NCI-H1436 treated with DMSO at 0.1 percent for 48 hours (cell line): ENCODE data around the gene LARP4B.

Experiments used
- DNase-seq: peaks from one replicate; lab custom pipeline; 2025; lab: John Stamatoyannopoulos, UW

Gene LARP4B

GRCh38 chr10:931326-932318 is at the start of gene LARP4B:
Gene LARP4B, minus strand, starts transcription at chr10:931705. Its CDS starts 45,984 bp downstream, at chr10:885721.
- DNase-seq = peak; percentile 78

DNA sequence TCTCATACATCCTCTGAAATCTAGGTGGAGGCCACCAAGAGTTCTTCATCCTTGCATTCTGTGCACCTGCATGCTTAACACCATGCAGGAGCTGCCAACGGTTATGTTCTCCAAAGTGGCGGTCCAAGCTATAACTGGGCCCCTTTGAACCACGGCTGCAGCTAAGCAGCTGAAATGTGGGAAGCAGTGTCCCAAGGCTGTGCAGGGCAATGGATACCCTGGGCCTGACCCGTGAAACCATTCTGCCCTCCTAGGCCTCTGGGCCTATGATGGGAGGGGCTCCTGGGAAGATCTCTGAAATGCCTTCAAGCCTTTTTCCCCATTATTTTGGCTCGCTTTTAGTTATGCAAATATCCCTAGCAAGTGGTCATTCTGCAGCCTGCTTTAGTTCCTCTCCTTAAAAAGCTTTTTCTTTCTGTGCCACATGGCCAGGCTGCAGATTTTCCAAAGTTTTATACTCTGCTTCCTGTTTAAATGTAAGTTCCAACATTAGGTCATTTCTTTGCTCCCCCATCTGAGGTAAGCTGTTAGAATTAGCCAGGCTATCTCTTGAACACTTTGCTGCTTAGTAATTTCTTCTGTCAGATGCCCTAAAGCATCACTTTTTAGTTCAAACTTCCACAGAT is 49.1 kb upstream of the LARP4B start:
- DNase-seq = no peak

GRCh38 chr10:978826-979421 is 47.4 kb upstream of the LARP4B start:
- no peak for DNase-seq

DNA sequence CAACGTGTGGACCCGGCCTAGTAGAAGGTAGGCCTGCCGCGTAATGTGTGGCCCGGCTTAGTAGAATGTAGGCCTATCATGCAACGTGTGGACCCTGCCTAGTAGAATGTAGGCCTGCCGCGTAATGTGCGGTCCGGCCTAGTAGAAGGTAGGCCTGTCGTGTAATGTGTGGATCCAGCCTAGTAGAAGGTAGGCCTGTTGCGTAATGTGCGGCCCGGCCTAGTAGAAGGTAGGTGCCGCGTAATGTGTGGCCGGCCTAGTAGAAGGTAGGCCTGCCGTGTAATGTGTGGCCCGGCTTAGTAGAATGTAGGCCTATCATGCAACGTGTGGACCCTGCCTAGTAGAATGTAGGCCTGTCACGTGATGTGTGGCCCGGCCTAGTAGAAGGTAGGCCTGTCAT is 44.8 kb upstream of the LARP4B start:
- DNase-seq = no peak

DNA sequence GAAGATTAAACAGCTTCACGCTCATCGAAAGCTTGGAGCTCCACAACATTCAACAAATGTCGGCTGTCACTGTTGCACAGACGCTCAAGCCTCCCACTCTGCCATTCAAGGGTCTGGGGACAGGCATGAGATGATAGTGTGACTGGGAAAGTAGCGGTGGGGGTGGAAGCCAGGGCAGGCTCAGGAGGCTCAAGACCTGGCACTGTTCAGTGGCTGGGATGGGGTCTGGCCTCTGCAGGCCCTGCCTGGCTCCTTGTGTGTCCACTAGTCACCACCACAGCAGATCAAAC is 43.2 kb upstream of the LARP4B start:
- DNase-seq = no peak

DNA sequence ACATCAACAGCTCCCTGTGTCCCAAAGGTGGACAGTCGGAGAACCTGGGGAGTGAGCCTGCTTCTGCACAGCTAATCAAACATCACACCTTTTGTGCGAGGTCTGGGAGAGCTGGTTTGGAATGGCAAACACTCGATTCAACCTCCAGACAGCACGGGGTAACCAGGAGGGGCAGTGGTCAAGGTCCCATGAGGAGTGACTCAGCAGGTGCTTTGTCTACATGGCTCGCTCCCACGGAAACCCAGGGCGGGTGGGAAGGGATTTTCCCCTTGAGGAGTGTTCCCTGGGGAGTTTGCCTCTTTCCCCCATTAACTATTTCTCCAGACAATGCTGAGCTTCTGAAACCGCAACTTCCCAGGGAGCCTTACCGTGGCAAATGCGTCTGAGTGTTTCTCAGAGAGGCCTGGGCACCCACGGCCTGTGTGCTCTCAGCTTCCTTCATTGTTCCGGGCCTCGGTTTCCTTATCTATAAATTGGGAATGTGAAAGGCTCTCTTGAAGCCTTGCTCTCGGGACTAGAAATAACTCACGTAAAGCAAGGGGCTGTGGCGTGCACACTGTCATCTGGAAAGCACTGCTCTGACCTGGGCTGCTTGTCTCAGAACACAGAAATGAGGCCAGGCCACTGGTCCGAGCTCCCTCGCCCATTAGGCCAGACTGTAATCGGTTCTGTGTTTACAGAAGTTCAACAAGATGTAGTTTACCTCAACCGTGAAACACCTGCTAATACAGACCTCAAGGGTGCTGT is 42.7 kb upstream of the LARP4B start:
- no peak for DNase-seq

- DNase-seq = no peak
Measured at GRCh38 chr10:972763-973162, 41.3 kb upstream of the LARP4B start.

- no peak for DNase-seq
Measured at GRCh38 chr10:971613-972012, 40.1 kb upstream of the LARP4B start.

DNA sequence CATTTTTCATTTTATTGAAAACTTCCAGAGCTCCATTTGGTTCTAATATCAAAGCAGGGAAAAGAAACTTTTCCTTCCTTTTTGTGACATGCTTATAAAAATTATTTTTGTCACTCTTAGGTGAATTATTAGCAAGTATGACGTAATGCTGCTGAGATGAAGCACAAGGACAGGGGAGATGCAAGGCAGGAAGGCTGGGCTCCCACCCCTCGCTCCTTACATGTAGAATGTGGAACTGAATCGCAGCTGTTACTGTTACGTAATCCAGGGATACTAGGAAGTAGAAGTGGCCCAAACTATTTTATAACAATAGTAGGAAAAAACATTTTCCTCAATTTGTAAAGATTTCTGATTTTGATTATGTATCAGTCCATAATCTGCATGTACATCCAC is 39.6 kb upstream of the LARP4B start:
- no peak for DNase-seq

DNA sequence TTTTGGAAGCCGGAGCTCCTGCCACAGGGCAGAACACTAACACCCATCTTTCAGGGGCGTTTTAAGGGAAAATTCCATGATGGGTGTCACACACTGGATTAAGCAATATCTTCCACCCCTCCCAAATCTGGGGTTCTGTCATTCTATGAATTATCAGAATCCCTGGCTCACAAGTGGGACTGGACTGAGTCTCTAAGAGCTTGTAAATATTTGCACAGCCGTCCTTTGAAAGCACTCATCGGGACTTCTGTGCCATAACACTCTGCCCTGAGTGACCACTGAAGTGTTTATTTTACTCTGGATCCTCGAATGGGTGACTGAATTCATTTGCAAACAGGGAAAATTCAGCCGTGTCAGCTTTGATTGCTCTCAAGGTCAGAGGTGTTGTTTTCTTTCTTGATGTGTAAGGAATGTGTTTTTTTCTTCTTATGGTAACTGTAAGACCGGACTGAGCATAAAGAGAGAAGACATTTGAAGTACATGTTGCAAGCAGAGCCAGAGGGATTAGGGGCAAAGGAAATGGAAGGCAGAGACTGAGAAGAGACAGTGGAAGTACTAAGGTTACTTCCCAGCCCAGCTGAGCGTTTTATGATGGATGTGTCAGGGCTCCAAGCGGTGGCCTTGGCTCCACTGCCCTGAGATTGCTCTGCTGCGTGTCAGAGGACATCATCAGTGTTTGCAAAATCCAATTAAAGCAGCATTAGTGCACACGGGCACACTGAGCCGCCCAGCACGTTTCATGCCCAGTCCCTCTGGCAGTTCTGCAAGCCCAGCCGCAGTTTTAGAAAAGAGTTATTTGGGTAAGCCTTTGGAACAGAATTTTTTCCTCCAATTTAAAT is 39.0 kb upstream of the LARP4B start:
- no peak for DNase-seq

- no peak for DNase-seq
Measured at GRCh38 chr10:969473-970150, 38.1 kb upstream of the LARP4B start.

DNA sequence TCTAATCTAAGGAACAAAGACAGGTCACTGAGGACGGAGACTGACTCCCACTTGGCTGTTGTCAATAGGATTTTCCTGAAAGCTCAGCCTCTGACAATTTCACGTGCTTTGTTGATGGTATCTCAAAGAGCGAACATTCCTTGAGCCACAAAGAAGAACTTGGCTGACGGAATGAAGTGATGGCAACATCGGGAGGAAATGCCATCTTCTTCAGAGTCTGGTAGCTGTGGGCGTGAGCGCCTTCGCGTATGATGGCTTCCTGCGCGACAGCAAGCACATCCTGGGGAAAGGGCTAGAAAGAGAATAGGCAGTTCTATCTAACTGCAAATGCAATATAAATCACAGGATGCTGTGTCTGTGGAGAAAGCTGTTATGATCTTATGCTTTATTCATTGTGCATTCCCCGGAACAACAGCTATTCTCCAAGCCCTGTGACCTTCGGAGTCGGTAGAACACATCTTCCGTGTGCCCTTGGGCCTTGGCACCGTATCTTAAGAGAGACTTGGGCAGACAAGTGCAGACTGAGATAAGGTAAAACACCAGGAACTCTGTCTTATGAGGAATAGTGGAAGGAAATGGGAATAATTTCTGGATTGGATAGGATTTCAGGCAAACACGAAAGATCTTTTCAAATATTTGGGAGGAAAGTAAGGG is 37.2 kb upstream of the LARP4B start:
- no peak for DNase-seq

DNA sequence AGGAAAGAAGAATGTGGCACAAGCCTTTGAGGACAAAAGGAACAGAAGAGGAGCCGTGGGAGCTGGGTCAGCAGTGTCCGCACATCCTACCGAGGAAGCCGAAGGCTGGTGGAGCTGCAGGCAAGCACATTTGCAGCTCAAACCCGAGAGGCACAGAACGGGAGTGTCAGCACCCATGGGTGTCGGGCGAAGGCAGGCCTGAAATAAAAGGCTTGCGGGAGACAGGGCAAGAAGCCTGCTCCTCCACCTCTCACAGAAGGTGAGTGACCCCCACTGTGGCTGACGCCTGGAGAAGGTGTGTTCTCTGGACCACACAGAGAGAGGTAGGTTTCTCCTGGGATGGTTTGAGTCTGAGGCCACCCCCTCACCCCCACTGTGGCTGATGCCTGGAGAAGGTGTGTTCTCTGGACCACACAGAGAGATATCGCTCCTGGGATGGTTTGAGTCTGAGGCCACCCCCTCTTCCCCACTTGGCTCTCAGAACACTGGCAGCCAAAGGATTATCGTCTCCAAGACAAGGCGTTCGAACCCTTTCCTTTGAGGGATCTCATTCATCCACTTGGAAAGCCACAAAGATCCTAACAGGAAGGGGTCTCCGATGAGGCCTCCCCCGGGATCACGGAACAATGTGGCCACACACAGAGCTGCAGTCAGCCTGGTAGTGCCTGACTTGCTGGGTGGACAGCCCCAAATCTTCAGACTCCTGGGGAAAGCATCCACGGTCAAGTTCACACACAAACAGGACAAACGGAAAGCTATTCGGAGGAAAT is 35.1 kb upstream of the LARP4B start:
- DNase-seq = no peak

DNA sequence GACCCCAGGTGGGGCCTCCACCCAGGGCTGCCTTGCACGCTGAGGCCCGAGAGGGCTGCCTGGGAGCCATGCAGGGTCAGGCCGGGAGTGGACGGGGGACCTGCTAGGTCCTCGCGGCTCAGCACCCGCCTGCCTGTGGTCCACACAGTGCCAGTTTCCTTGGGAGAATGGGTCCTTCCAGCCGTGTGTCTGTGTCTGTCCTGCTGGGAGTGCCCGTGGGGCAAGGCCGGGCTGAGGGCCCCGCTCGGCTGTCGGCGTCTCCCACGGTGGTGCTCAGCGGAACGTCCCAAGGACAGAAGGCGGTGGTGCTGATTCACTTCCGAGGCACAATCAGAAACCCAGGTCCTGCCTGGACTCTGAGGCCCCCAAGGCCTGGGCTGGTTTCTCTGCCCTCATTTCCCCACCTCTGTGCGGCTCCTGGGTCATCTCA is 33.5 kb upstream of the LARP4B start:
- DNase-seq = no peak

GRCh38 chr10:964321-964987 is 32.9 kb upstream of the LARP4B start:
- no peak for DNase-seq

DNA sequence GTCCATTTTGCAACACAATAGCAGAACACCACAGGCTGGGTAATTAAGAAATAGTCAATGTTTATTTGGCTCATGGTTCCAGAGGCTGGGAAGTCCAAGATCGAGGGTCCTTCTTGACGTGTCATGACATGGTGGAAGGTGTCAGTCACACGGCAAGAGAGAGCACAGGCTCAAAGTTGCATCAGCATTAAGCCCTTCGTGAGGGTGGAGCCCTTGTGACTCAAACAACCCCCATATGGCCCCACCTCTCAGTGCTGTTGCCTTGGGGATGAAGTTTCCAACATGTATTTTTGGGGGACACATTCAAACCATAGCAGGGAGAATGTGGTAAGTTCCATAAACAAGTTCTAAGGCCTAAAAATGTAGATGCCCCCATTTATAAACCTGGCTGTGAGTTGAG is 32.1 kb upstream of the LARP4B start:
- DNase-seq = no peak

GRCh38 chr10:963186-963585 is 31.7 kb upstream of the LARP4B start:
- no peak for DNase-seq

DNA sequence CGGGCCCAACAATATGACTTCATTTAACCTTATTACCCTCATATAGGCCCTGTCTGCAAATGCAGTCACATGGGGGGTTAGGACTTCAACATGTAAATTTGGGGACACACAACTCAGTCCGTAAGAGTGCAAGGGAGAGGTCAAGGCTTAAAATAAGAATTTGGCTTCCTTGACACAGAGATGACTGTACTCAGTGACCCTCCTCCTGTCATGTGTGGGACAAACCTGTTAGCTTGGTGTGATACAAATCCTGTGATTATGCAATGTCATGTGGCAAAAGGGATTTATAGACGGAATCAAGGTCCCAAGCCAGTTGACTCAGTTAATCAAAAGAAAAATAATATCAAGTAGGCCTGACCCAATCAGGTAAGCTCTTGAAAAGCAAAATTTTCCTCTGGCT is 30.8 kb upstream of the LARP4B start:
- DNase-seq = no peak

DNA sequence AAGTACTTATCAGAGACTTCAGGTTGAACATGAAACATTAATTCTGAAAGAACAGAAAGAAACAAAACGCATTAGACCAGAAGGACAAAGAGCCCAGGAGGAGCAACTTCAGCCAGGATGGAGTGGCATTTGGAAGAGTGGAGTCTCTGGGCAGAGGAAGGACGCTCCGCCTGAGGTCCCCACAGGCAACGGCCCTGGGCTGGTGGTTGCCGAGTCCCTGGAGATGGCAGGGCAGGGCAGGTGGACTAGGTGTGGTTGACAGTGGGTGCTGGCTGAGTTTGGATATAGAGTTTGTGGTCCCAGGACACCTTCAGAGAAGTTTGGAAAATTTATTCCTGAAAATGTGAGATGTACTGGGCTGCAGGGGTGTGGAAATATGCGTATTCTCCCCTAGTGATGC is 27.4 kb upstream of the LARP4B start:
- no peak for DNase-seq
